Esophagus muscularis mucosa (tissue), 4 donors: ENCODE measurements around the gene RBMS3. TPM values are rescaled to one million over a fixed set of nuclear protein-coding genes. Genes with fewer than 3 reads are reported as not detected.

Experiments
- DNase-seq: peaks from one replicate; pipeline ENCODE4 v3.0.0-alpha.2; 2017; ENCODE audit errors: extremely low spot score
- H3K27ac ChIP-seq, 4 donors: fragments of 200-600 bp; sonication (generic); replicated peaks in 1 of 4; 1 replicate in 3 of 4; 2 replicates in 1 of 4; pipeline ENCODE4 v1.5.1; 2016 to 2019; ENCODE audit warnings: mild to moderate bottlenecking in 1 of 4
- H3K27me3 ChIP-seq, 4 donors: fragments of 200-600 bp; sonication (generic); one replicate each; pipeline versions ENCODE4 v1.5.1 to v1.6.0; 2016 to 2019
- H3K36me3 ChIP-seq, 4 donors: fragments of 200-600 bp; sonication (generic); one replicate each; pipeline ENCODE4 v1.5.1; 2016 to 2019
- H3K4me1 ChIP-seq, 4 donors: fragments of 200-600 bp; sonication (generic); one replicate each; pipeline ENCODE4 v1.5.1; 2016 to 2019
- H3K4me3 ChIP-seq, 4 donors: fragments of 200-600 bp; sonication (generic); 1 replicate in 2 of 4; 2 replicates in 2 of 4; pipeline ENCODE4 v1.5.1; 2016 to 2019; ENCODE audit warnings: mild to moderate bottlenecking in 4 of 4, moderate library complexity in 1 of 4
- H3K9me3 ChIP-seq, 4 donors: fragments of 200-600 bp; sonication (generic); 1 replicate in 3 of 4; 2 replicates in 1 of 4; pipeline ENCODE4 v1.5.1; 2016 to 2019
- EP300 ChIP-seq: sonication (generic); formaldehyde crosslinking; IDR thresholded peaks from one replicate; pipeline ENCODE4 v1.6.1; 2017; ENCODE audit warnings: antibody characterized with exemption
- POLR2A ChIP-seq: fragments of 450-650 bp; IDR thresholded peaks from one replicate; pipeline ENCODE4 v1.6.1; 2017; ENCODE audit warnings: antibody characterized with exemption, moderate library complexity, mild to moderate bottlenecking, low read depth
- POLR2AphosphoS5 ChIP-seq, 2 donors: sonication (generic); formaldehyde crosslinking; IDR thresholded peaks; one replicate each; pipeline ENCODE4 v1.6.1; 2017; ENCODE audit warnings: antibody characterized with exemption in 2 of 2
- WGBS: methylation state at CpG from one replicate; pipeline ENCODE4 v1.1.5; 2018; 5-methylcytosine and 5-hydroxymethylcytosine counted together
- intact Hi-C: fragments of 100-400 bp; cut with DNase I; formaldehyde crosslinking; loops from one replicate; pipeline ENCODE4 v1.15.1; 2023
- total RNA-seq, 4 donors: library from RNA; depleted of rRNA; stranded (reverse); fragments of >200 nt; gene quantifications; one replicate each; pipeline versions ENCODE4 v1.1.0 to v1.2.1, GENCODE V29; 2016
- TF ChIP-seq, protein P1 (sequence below), 3 experiments: fragments of 200-600 bp in 2 of 3; fragments of 450-650 bp in 1 of 3; sonication (generic) in 2 of 3; IDR thresholded peaks; one replicate each; pipeline ENCODE4 v1.5.1; 2017 to 2019; ENCODE audit warnings: antibody characterized with exemption in 3 of 3, mild to moderate bottlenecking in 2 of 3, moderate library complexity in 1 of 3

Gene RBMS3
- total RNA-seq, 4 donors from 2014 or later: 53.0 to 81.5 (median 61.2) TPM

DNA sequence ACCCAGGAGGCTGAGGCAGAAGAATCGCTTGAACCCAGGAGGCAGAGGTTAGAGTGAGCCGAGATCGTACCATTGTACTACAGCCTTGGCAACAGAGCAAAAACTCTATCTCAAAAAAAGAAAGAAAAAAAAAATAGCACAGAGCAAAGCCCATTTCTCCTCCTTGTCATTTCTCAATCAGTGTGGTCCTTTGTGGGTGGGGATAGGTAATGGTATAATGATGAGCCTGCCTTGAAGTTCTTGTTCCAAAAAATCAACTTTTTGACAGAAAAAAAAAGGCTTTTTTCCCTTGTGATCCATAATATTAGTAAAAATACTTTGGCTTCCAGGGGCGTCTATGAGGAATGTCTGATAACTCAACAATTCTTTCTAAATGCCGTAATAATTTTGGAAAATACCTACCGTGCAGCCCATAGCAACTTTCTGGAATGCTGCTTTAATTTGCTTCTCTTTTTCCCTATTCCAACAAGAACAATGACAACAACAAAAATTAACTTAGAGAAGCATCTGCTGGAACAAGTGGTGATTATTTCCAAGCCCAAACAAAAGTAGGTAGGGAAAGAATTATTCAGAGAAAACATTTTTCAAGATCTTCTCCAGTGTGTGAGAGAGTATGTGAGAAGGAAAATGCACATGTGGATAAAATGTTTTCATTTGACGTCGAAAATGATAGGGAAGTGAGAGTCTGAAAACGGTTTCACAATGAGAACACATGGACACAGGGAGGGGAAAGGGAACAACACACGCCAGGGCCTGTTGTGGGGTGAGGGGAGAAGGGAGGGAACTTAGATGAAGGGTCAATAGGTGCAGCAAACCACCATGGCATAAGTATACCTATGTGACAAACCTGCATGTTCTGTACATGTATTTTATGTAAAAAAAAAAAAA is 337.8 kb downstream of the RBMS3 start:
- H3K27me3 ChIP-seq: no peaks in the 10 kb centered on the region
- H3K4me1 ChIP-seq: peaks cover 4 to 13% (median 9%) of the 10 kb centered on the region in 4 donors
- H3K4me3 ChIP-seq: no peak overlapping the region
- WGBS: 61% methylated on average over 10 of the region's 10 CpGs
- peak overlapping the region in 2 of 4 donors; percentile 2 to 29 for H3K27ac ChIP-seq
- no peak for DNase-seq
- H3K36me3 ChIP-seq: no peaks in the 10 kb centered on the region
- intact Hi-C loops: no loop called here
- TF ChIP-seq POLR2A (no peak), POLR2AphosphoS5 (IDR thresholded peaks at IDR 0.05) (no peak), EP300 (no peak)
- TF ChIP-seq, protein P1, sequence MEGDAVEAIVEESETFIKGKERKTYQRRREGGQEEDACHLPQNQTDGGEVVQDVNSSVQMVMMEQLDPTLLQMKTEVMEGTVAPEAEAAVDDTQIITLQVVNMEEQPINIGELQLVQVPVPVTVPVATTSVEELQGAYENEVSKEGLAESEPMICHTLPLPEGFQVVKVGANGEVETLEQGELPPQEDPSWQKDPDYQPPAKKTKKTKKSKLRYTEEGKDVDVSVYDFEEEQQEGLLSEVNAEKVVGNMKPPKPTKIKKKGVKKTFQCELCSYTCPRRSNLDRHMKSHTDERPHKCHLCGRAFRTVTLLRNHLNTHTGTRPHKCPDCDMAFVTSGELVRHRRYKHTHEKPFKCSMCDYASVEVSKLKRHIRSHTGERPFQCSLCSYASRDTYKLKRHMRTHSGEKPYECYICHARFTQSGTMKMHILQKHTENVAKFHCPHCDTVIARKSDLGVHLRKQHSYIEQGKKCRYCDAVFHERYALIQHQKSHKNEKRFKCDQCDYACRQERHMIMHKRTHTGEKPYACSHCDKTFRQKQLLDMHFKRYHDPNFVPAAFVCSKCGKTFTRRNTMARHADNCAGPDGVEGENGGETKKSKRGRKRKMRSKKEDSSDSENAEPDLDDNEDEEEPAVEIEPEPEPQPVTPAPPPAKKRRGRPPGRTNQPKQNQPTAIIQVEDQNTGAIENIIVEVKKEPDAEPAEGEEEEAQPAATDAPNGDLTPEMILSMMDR (IDR thresholded peaks at IDR 0.05): no peak
- H3K9me3 ChIP-seq: no peaks in the 10 kb centered on the region

DNA sequence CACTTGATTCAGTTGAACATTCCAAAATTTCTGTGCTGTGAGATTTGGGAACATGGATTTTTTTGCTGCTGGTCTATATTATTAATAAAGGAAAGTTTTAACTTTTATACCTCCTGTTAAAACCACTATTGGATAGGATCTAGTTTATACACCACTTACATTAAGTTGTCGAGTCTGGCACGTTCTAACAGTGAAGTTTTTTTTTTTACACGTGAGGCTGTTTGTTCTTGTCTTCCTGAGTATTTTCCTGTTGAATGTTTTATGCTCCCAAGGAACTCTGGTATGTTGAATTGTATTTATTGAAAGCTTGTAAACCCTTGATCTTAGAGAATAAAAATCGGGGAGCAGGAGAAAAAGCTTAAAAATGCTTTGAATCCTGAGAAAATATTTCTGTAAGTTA is 338.8 kb downstream of the RBMS3 start:
- Histone ChIP-seq H3K27me3 (no peaks in the 10 kb centered on the region), H3K4me3 (no peak overlapping the region), H3K36me3 (no peaks in the 10 kb centered on the region), H3K27ac (no peak overlapping the region), H3K9me3 (no peaks in the 10 kb centered on the region), H3K4me1 (peaks cover 4 to 13% (median 9%) of the 10 kb centered on the region in 4 donors)
- no peak for DNase-seq
- TF ChIP-seq EP300 (no peak), POLR2A (no peak), POLR2AphosphoS5 (IDR thresholded peaks at IDR 0.05) (no peak)
- TF ChIP-seq, protein P1 (IDR thresholded peaks at IDR 0.05): no peak
- intact Hi-C loops: no loop called here
- WGBS: 76% methylated on average over 4 of the region's 4 CpGs

DNA sequence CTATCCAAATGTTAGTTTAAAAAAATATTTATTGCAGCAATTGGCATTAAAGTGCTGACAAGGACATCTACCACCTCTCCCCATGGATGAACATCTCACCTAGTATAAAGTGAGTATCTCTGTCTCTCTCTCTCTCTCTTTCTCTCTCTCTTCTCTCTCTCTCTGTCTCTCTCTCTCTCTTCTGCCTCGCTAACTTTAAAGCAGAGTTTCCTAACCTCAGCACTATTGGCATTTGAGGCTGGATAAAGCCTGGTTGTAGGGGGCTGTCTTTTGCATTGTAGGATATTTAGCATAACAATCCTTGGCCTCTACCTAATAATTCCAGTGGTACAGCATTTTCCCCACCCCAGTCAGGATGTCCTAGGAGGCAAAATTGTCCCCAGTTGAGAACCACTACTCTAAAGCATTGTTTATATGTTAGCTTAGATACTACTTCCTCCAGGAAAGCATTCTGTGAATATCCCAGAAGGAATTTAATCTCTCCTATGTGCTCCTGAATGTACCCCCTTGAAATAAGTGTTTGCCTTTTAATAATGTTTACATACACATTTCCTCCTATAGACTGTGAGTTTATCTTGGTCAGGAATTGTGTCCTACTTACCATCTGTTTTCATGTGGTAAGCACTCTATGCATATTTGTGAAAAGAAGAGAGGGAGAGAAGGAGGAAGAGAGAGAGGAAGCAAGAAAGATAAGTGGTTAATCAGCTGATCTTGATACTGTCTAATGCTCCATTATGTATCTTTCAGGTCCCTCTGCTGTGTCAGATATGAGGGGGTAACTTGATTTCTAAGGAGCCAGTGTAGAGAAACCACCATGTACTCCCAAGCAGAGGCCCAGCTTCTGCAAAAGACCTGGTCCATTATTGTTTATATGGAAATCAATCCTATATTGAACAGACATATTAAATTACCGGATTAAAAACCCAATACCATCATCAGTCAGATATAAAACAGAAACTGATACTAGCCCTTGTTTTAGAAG is 346.6 kb downstream of the RBMS3 start:
- Histone ChIP-seq H3K4me1 (no peaks in the 10 kb centered on the region), H3K9me3 (no peaks in the 10 kb centered on the region), H3K27me3 (no peaks in the 10 kb centered on the region), H3K27ac (no peak overlapping the region), H3K4me3 (no peak overlapping the region), H3K36me3 (no peaks in the 10 kb centered on the region)
- no peak for DNase-seq
- intact Hi-C loops: no loop called here
- no peak for TF ChIP-seq POLR2A
- TF ChIP-seq EP300: no peak
- TF ChIP-seq POLR2AphosphoS5 (IDR thresholded peaks at IDR 0.05): no peak
- TF ChIP-seq, protein P1 (IDR thresholded peaks at IDR 0.05): no peak
- WGBS: 84% methylated on average over 2 of the region's 2 CpGs

DNA sequence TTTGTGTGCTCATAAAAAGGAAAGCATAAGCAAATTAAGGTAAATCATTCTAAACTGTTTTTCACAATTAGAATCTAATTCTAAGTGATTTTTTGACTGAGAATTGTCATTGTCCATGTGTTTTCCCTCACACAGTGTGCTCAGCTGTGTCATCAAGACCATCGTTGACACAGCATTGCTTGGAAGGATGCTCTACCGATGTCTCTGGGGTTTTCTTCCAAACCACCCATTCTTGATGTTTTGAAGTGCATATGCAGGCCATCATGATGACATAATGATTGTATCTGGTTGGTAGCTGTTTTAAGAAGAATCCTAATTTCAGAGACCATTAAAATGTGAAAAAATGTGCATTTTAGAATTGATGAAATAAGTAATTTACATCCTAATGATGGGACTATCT is 347.9 kb downstream of the RBMS3 start:
- Histone ChIP-seq H3K36me3 (no peaks in the 10 kb centered on the region), H3K4me1 (no peaks in the 10 kb centered on the region), H3K9me3 (no peaks in the 10 kb centered on the region), H3K27ac (no peak overlapping the region), H3K27me3 (no peaks in the 10 kb centered on the region), H3K4me3 (no peak overlapping the region)
- TF ChIP-seq POLR2AphosphoS5 (IDR thresholded peaks at IDR 0.05) (no peak), POLR2A (no peak), EP300 (no peak)
- TF ChIP-seq, protein P1 (IDR thresholded peaks at IDR 0.05): no peak
- DNase-seq: no peak
- WGBS: 60% methylated on average over 2 of the region's 2 CpGs
- intact Hi-C loops: no loop called here
